IPS DF 4.7 (cell line): Measurements from ENCODE around the gene LTBP1.

Experiments
- DNase-seq: peaks from one replicate; pipeline ENCODE4 v3.0.0-alpha.2; 2013; ENCODE audit warnings: low spot score; ENCODE audit errors: extremely low read depth

LTBP1 gene

DNA sequence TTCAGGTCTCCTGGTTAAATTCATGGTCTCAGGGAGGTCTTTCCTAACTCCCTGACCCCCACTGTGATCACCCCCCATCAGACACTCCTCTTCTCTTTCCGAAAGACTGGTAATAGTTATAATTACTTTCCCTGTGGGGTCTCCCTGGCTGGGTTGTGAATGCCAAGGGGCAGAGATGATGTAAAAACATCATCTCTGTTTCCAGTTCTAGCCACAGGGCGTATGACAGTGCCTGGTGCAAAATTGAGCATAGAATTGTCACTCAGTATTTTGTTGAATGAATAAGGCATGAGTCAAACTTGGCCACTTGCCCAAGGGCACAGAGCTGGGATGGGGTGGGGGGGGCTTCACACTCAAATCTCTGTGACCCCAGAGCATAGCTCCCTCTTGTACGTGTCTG, 65.2 kb downstream of the LTBP1 start:
- no peak for DNase-seq

GRCh38 chr2:33013684-33014110, 66.9 kb downstream of the LTBP1 start:
- DNase-seq, result no peak

DNA sequence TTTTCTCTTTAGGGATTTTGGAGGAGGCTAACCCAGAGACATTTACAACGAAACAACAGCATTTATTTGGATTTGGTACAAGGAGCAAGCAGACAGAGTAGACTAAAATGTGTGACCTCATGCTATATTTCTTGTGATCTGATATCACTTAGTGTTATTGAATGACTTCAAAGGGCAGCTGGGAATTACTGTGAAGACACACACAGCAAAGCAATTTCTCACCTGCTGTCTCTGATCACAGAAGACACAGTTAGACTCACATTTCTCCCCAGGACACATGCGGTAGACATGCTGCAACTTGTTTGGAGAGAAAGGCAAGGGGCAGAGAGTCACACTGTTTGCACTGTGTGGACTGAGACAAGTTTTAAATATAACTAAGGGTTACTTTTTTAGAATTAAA, 67.5 kb downstream of the LTBP1 start:
- DNase-seq, result no peak

DNA sequence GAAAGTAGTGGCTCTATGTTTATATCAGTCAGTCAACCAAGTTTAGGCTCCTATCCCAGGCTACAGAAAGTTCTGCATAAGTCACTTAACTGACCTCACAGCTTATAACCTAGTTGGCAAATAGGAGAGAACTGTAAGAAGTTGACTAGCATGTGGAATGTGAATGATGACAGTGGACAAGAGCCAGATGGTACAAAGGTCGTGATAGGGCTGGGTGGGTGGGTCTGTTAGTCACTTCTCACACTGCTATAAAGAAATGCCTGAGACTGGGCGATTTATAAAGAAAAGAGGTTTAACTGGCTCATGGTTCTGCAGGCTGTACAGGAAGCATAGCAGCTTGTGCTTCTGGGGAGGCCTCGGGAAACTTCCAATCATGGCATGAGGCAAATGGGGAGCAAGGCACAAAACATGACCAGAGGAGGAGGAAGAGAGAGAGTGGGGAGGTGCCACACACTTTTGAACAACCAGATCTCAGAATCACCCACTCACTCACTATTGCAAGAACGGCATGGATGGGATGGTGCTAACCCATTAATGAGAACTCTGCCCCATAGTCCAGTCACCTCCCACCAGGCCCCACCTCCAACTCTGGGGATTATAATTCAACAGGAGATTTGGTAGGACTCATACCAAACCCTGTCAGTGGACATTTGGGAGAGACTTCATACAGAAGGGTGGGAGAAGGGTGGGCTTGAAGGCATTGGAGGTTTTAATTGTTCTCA, 68.8 kb downstream of the LTBP1 start:
- DNase-seq, result no peak

DNA sequence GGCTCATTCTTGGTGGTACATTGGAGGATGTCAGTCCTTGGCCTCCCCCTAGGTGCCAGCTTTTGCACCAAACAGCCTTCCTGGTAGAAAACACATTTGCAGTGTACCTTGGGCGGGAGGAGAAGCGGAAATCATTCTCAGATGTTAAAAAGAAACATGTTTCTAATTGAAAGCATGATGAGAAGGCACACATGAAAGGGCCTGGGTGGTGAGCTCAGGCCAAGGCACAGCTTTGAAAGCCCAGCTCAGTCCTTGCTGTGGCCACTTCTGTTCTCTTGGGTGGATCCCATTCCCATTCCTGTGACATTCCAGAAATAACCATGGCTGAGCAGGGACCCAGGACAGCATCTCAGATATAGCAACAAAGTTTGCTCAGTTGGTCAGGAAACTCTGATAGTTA, 71.5 kb downstream of the LTBP1 start:
- DNase-seq, result no peak

- DNase-seq, result no peak
Measured at GRCh38 chr2:33019796-33020195, 73.0 kb downstream of the LTBP1 start.

GRCh38 chr2:33020883-33021282, 74.1 kb downstream of the LTBP1 start:
- no peak for DNase-seq

- DNase-seq, result no peak
Measured at GRCh38 chr2:33021542-33022227, 74.9 kb downstream of the LTBP1 start.

GRCh38 chr2:33022395-33022985, 75.7 kb downstream of the LTBP1 start:
- no peak for DNase-seq

DNA sequence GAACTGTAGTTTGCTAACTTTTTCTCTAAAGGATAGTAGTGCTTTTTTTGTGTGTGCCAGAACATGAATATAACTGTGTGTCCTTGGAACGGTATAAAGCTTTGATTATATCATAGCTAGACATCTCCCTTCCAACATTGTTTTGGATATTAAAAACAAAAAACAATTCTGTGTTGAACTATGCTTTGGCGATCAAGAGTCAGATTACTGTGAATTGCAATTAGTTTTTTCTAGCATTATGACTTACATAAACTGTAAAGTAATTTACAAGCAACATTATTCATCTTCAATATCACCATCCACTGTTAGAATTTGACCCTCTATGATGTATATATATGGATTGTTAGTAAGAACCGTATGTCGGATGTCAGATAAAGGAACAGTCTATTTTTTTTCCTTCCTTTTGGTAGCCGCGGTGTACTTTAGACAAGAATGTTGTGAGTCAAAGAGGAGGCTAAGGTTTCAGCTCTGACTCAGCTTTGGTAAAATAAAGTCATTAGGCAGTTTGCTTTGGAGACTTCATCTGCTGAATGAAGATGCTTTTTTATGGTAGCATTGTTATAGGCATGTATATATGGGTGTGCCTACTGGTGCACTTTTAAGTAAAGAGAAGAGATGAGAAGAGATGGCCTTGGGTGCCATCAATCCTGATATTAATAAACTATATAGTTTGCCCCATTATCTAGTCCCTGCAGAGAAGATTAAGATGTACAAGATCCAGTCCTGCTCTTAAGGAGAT, 76.4 kb downstream of the LTBP1 start:
- DNase-seq, result no peak

GRCh38 chr2:33023728-33024500, 77.2 kb downstream of the LTBP1 start:
- DNase-seq, result no peak

- DNase-seq, result no peak
Measured at GRCh38 chr2:33024758-33025157, 78.0 kb downstream of the LTBP1 start.

DNA sequence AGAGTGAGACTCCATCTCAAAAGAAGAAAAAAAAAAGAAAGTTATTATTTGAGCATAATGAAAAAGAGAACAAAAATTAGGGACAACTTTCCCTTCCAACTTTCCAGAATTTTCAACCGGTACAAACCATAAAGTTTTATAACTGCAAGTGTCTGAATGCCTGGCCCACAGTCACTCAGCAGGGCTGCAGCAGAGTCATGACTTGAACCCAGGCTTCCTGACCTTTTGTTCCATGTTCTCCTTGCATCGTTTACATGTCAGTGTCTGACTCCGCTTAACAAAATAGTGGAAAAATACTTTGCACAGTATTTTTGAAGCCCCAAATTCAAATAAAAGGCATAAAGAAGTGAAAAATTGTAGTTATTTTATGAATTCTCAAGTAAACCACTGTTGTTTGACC, 82.7 kb downstream of the LTBP1 start:
- DNase-seq, result no peak

GRCh38 chr2:33029926-33030325, 83.2 kb downstream of the LTBP1 start:
- DNase-seq, result no peak

DNA sequence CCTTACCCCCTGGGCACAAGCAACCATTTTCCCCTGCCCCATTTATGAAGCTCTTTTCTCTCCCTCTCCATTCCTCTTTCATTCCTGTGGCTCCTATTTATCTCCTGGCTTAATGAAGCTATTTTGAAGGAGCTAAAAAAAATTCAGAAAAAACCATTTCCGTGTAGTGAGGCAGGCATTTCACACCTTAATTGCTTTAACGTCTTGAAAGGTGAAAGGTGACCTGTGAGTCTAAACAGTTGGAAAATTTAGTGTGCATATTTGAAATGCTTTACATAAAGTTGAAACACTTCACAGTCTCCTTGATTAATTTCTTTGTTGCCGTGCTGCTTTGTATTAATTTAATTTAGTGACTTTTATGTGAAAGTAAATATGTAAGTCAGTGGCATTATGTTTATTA, 83.6 kb downstream of the LTBP1 start:
- no peak for DNase-seq

GRCh38 chr2:33032245-33032644, 85.5 kb downstream of the LTBP1 start:
- DNase-seq, result no peak

GRCh38 chr2:33033606-33034081, 86.9 kb downstream of the LTBP1 start:
- no peak for DNase-seq

DNA sequence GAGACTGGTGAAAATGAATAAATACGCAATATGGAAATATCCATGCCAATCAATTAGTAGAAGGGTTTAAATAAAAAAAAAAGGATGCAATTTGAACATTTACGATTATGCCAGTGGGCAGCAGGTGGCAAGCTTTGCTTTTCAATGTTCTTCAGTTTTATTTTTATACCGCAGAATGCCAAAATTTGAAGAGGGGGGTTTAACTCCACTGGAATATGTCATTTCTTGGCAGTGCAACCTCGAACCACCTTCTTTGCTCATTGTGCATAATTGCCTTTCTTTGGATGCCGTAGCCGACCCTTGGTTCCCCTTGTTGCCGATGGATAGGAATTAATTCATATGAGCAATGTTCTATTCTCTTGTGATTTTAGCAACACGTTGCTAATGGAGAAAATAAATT, 88.0 kb downstream of the LTBP1 start:
- no peak for DNase-seq

- DNase-seq, result no peak
Measured at GRCh38 chr2:33038230-33038629, 91.5 kb downstream of the LTBP1 start.

GRCh38 chr2:33038799-33039198, 92.0 kb downstream of the LTBP1 start:
- DNase-seq, result no peak

GRCh38 chr2:33040541-33040940, 93.8 kb downstream of the LTBP1 start:
- no peak for DNase-seq
